Measurements from ENCODE around the gene DIAPH2. TPM values are rescaled to one million over a fixed set of nuclear protein-coding genes. Genes with fewer than 3 reads are reported as not detected.

DIAPH2 gene
- total RNA-seq, 4 donors from 2014 or later, result 40.2 to 52.2 (median 44.8) TPM

DNA sequence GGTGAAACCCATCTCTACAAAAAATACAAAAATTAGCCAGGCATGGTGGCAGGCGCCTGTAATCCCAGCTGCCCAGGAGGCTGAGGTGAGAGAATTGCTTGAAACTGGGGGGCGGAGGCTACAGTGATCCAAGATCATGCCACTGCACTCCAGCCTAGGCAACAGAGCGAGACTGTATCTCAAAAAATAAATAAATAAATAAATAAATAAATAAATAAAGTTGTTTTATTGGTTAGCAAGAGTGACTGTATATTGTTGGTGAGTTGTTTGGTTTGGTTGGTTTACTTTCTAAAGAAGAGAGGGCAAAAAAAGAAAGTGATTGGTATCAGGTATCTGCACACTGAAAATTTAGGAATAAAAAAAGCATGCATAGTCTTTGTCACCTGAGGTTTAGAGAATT is 700.0 kb downstream of the DIAPH2 start:
- no peak overlapping the region for H3K4me3 ChIP-seq
- no peaks in the 10 kb centered on the region for H3K9me3 ChIP-seq
- TF ChIP-seq CTCF (IDR thresholded peaks at IDR 0.05) (no peak), EP300 (IDR thresholded peaks at IDR 0.05) (no peak), POLR2A (IDR thresholded peaks at IDR 0.05) (no peak)
- H3K27ac ChIP-seq, result no peak overlapping the region
- WGBS, 2 donors, result 92 to 98% methylated on average over 3 of the region's 3 CpGs
- H3K4me1 ChIP-seq, result no peaks in the 10 kb centered on the region
- no peaks in the 10 kb centered on the region for H3K36me3 ChIP-seq
- DNase-seq (ENCODE audit: low spot score in 2 of 2), result no peak
- peaks cover 0 to 5% of the 10 kb centered on the region in 2 donors for H3K27me3 ChIP-seq

DNA sequence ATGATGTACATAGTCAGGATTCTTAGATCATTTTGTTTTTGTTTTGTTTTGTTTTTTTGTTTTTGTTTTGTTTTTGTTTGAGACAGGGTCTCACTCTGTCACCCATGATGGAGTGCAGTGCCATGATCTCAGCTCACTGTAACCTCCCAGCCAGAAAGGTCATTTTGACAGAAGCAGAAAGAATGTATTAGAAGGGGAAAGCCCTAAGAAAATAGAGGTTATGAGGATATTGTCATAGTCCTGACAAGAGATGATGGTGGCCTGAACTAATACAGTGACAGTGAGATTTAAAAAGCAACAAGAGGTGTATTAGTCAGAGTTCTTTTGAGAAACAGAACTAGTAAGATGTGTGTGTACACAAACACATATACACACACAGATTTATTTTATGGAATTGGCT is 702.4 kb downstream of the DIAPH2 start:
- DNase-seq (ENCODE audit: low spot score in 2 of 2), result no peak
- Histone ChIP-seq H3K27ac (no peak overlapping the region), H3K27me3 (no peaks in the 10 kb centered on the region), H3K9me3 (no peaks in the 10 kb centered on the region), H3K4me1 (no peaks in the 10 kb centered on the region), H3K36me3 (no peaks in the 10 kb centered on the region), H3K4me3 (no peak overlapping the region)
- TF ChIP-seq CTCF (IDR thresholded peaks at IDR 0.05), result no peak
- no peak for TF ChIP-seq POLR2A (IDR thresholded peaks at IDR 0.05)
- no peak for TF ChIP-seq EP300 (IDR thresholded peaks at IDR 0.05)

GRCh38 chrX:97389761-97390192 is 705.1 kb downstream of the DIAPH2 start:
- no peaks in the 10 kb centered on the region for H3K36me3 ChIP-seq
- no peak overlapping the region for H3K4me3 ChIP-seq
- H3K4me1 ChIP-seq, result no peaks in the 10 kb centered on the region
- no peak for TF ChIP-seq POLR2A (IDR thresholded peaks at IDR 0.05)
- no peak for DNase-seq (ENCODE audit: low spot score in 2 of 2)
- WGBS, 2 donors, result 70 to 76% methylated on average over 3 of the region's 3 CpGs
- no peaks in the 10 kb centered on the region for H3K9me3 ChIP-seq
- no peak overlapping the region for H3K27ac ChIP-seq
- no peaks in the 10 kb centered on the region for H3K27me3 ChIP-seq

DNA sequence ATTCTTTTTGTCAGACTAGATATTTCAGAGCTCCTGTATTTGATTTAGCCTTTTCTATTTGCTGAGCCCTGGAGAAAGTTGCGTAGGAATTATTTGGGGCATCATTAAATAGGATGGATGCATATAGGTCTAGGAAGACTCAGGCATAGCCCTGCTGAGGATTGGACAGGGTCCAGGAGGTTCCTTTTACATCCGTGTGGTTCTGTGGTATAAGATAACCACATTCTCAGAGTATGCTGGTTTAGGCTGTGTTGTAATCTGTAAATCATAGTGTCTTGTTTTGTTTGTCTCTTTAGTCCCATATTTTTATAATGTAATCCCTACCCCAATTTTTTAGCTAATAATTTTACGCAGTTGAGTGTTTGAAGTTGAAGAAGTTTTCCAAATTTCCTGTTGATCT is 712.7 kb downstream of the DIAPH2 start:
- TF ChIP-seq POLR2A (IDR thresholded peaks at IDR 0.05) (no peak), EP300 (IDR thresholded peaks at IDR 0.05) (no peak), CTCF (IDR thresholded peaks at IDR 0.05) (no peak)
- Histone ChIP-seq H3K27ac (no peak overlapping the region), H3K27me3 (peaks cover 0 to 10% of the 10 kb centered on the region in 2 donors), H3K36me3 (no peaks in the 10 kb centered on the region), H3K4me1 (no peaks in the 10 kb centered on the region), H3K4me3 (no peak overlapping the region), H3K9me3 (no peaks in the 10 kb centered on the region)
- 85 to 87% methylated on average over 3 of the region's 3 CpGs for WGBS, 2 donors
- no peak for DNase-seq (ENCODE audit: low spot score in 2 of 2)

- H3K36me3 ChIP-seq, result no peaks in the 10 kb centered on the region
- TF ChIP-seq POLR2A (IDR thresholded peaks at IDR 0.05) (no peak), EP300 (IDR thresholded peaks at IDR 0.05) (no peak), CTCF (IDR thresholded peaks at IDR 0.05) (no peak)
- WGBS, 2 donors, result 45 to 62% methylated on average over 3 of the region's 3 CpGs
- no peak for DNase-seq (ENCODE audit: low spot score in 2 of 2)
- peaks cover 0 to 10% of the 10 kb centered on the region in 2 donors for H3K27me3 ChIP-seq
- H3K4me1 ChIP-seq, result no peaks in the 10 kb centered on the region
- H3K9me3 ChIP-seq, result no peaks in the 10 kb centered on the region
- no peak overlapping the region for H3K27ac ChIP-seq
- H3K4me3 ChIP-seq, result no peak overlapping the region
Observed at GRCh38 chrX:97398030-97398551, 713.4 kb downstream of the DIAPH2 start.

DNA sequence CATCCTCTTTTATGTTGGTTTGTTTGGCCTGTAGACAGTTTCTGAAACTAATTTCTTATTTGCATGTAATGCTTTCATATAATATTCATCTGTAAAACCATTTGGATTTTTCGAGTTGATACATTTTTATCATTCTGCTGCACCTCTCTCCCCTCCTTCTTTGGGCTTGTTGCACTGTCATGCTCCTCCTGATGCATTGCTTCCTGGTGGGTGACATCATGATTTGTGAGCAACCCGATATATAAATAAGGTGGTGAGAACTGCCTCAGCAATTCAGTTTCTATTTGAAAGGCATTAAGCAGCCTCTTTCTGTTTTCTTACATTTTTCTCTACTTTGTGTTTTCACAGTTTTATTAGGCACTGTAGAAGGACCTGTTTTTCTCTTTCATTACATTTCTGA is 714.8 kb downstream of the DIAPH2 start:
- Histone ChIP-seq H3K4me1 (no peaks in the 10 kb centered on the region), H3K36me3 (no peaks in the 10 kb centered on the region), H3K9me3 (no peaks in the 10 kb centered on the region), H3K27ac (no peak overlapping the region), H3K27me3 (peaks cover 0 to 10% of the 10 kb centered on the region in 2 donors), H3K4me3 (no peak overlapping the region)
- TF ChIP-seq POLR2A (IDR thresholded peaks at IDR 0.05), result no peak
- TF ChIP-seq EP300 (IDR thresholded peaks at IDR 0.05), result no peak
- no peak for TF ChIP-seq CTCF (IDR thresholded peaks at IDR 0.05)
- DNase-seq (ENCODE audit: low spot score in 2 of 2), result no peak
- WGBS, 2 donors, result 48 to 56% methylated on average over 2 of the region's 2 CpGs

Measured in tibial nerve (tissue), 4 donors.